Peyer's patch (tissue), 4 donors: Measurements from ENCODE around the gene CDH11. TPM values are rescaled to one million over a fixed set of nuclear protein-coding genes. Genes with fewer than 3 reads are reported as not detected.

Experiments used
- DNase-seq, 3 donors: peaks; one replicate each; pipeline ENCODE4 v3.0.0-alpha.2; 2017 to 2019
- H3K27ac ChIP-seq, 4 donors: fragments of 200-600 bp; sonication (generic); one replicate each; pipeline ENCODE4 v1.5.1; 2016 to 2019
- H3K27me3 ChIP-seq, 2 donors: fragments of 200-600 bp; sonication (generic); one replicate each; pipeline ENCODE4 v1.5.1; 2019
- H3K36me3 ChIP-seq, 3 donors: fragments of 200-600 bp; sonication (generic); one replicate each; pipeline ENCODE4 v1.5.1; 2016 to 2019
- H3K4me1 ChIP-seq, 4 donors: fragments of 200-600 bp; sonication (generic); one replicate each; pipeline ENCODE4 v1.5.1; 2016 to 2019
- H3K4me3 ChIP-seq, 4 donors: fragments of 200-600 bp; sonication (generic); 1 replicate in 3 of 4; 2 replicates in 1 of 4; pipeline ENCODE4 v1.5.1; 2016 to 2019; ENCODE audit warnings: mild to moderate bottlenecking in 1 of 4
- H3K9me3 ChIP-seq, 4 donors: fragments of 200-600 bp; sonication (generic); one replicate each; pipeline ENCODE4 v1.5.1; 2016 to 2019; ENCODE audit warnings: mild to moderate bottlenecking in 1 of 4
- CTCF ChIP-seq, 6 experiments: fragments of 450-650 bp in 4 of 6; fragments of 200-600 bp in 2 of 6; sonication (generic) in 1 of 6; IDR thresholded peaks; one replicate each; pipeline ENCODE4 v1.5.1; 2017 to 2019; ENCODE audit warnings: antibody characterized with exemption in 6 of 6, mild to moderate bottlenecking in 3 of 6, moderate library complexity in 1 of 6
- POLR2A ChIP-seq, 2 donors: fragments of 450-650 bp; IDR thresholded peaks; one replicate each; pipeline ENCODE4 v1.5.1; 2017; ENCODE audit warnings: antibody characterized with exemption in 2 of 2, mild to moderate bottlenecking in 2 of 2, moderate library complexity in 2 of 2
- total RNA-seq, 4 donors: library from RNA; depleted of rRNA; stranded (reverse); fragments of >200 nt; gene quantifications; one replicate each; pipeline ENCODE4 v1.1.0, GENCODE V29; 2016

CDH11 gene
- total RNA-seq, 4 donors from 2014 or later: 2.1 to 16.5 (median 4.9) TPM

- TF ChIP-seq CTCF (IDR thresholded peaks at IDR 0.05) (no peak), POLR2A (IDR thresholded peaks at IDR 0.05) (no peak)
- peaks cover 0 to 3% (median 0%) of the 10 kb centered on the region in 3 donors for H3K36me3 ChIP-seq
- H3K27ac ChIP-seq: no peak overlapping the region
- no peak for DNase-seq
- H3K27me3 ChIP-seq: no peaks in the 10 kb centered on the region
- no peaks in the 10 kb centered on the region for H3K4me1 ChIP-seq
- no peaks in the 10 kb centered on the region for H3K9me3 ChIP-seq
- H3K4me3 ChIP-seq: no peak overlapping the region
These were observed 72.2 kb downstream of the CDH11 start for GRCh38 chr16:65049679-65050078.

- TF ChIP-seq CTCF (IDR thresholded peaks at IDR 0.05): no peak
- no peak for TF ChIP-seq POLR2A (IDR thresholded peaks at IDR 0.05)
- H3K27me3 ChIP-seq: no peaks in the 10 kb centered on the region
- H3K9me3 ChIP-seq: no peaks in the 10 kb centered on the region
- H3K27ac ChIP-seq: no peak overlapping the region
- no peak overlapping the region for H3K4me3 ChIP-seq
- no peaks in the 10 kb centered on the region for H3K36me3 ChIP-seq
- no peak for DNase-seq
- no peaks in the 10 kb centered on the region for H3K4me1 ChIP-seq
These were observed 75.9 kb downstream of the CDH11 start for GRCh38 chr16:65045961-65046360.

- TF ChIP-seq POLR2A (IDR thresholded peaks at IDR 0.05) (no peak), CTCF (IDR thresholded peaks at IDR 0.05) (no peak)
- no peaks in the 10 kb centered on the region for H3K36me3 ChIP-seq
- no peak overlapping the region for H3K4me3 ChIP-seq
- no peak overlapping the region for H3K27ac ChIP-seq
- H3K27me3 ChIP-seq: no peaks in the 10 kb centered on the region
- no peaks in the 10 kb centered on the region for H3K9me3 ChIP-seq
- no peaks in the 10 kb centered on the region for H3K4me1 ChIP-seq
- DNase-seq: no peak
These were observed 77.0 kb downstream of the CDH11 start for GRCh38 chr16:65044873-65045272.

GRCh38 chr16:65044026-65044425 lies 77.8 kb downstream of the CDH11 start:
- H3K4me3 ChIP-seq: no peak overlapping the region
- no peaks in the 10 kb centered on the region for H3K4me1 ChIP-seq
- DNase-seq: no peak
- no peaks in the 10 kb centered on the region for H3K36me3 ChIP-seq
- TF ChIP-seq CTCF (IDR thresholded peaks at IDR 0.05) (no peak), POLR2A (IDR thresholded peaks at IDR 0.05) (no peak)
- no peak overlapping the region for H3K27ac ChIP-seq
- H3K27me3 ChIP-seq: no peaks in the 10 kb centered on the region
- no peaks in the 10 kb centered on the region for H3K9me3 ChIP-seq

DNA sequence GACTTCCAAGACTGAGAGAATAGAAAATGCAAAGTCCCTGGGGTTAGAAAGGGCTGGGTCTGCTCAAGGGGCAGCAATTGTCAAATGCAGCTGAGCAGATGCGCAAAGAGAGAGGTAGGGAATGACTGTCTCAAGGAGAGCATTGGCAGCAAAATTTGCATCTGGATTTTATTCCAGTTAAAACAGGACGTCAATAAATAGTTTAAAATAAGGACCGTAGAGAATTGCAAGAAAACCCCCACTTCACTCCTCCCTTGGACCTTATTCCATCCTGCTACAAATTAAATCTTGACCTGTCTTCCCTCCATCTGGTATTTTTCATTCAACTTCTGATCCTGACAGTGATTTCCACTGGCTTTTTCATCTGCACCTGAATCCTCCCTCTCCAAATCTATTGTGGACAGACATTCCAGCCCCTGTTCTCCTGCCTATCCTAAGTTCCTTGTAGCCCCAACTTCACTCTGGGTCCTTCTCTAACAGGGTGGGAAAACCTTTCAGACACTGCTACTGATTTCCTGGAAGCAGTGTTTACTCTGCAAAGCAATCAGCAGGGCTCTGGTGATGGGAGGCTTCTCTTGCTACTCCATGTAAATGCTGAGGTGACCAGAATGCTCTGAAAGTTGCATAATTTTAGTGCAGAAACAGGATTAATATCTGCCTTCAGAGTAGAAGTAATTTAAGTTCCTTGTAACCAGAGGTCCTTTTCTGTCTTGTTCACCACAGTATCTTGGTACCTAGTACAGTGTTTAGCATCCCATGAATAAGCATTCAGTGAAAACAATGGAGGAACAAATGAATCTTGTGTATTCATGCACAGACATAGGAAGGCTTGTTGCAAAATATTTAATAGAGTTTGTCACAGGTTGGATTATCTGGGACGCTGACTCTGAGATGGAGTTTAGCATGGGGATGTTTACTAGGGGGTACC lies 79.2 kb downstream of the CDH11 start:
- Histone ChIP-seq H3K27me3 (no peaks in the 10 kb centered on the region), H3K36me3 (no peaks in the 10 kb centered on the region)
- TF ChIP-seq POLR2A (IDR thresholded peaks at IDR 0.05): no peak

DNA sequence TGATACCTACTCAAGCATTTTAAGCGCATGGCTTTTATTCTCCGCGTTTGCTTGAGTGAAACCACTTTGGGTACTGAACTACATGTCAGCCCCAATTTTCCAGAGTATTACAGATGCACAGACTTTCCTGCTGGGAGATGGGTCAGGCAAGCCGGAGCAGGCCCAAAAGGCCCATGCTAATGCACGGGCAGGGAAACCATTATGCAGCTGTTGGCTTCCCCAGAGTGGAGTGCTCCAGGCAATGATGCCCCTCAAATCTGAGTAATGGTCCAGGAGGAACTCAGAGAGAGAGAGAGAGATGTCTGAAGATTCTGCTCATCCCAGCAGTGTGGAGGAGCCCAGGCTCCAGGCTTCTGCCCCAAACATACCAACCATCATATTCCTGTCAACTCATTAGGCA lies 80.2 kb downstream of the CDH11 start:
- no peak overlapping the region for H3K4me3 ChIP-seq
- no peaks in the 10 kb centered on the region for H3K9me3 ChIP-seq
- no peaks in the 10 kb centered on the region for H3K36me3 ChIP-seq
- H3K27me3 ChIP-seq: no peaks in the 10 kb centered on the region
- no peak for TF ChIP-seq CTCF (IDR thresholded peaks at IDR 0.05)
- TF ChIP-seq POLR2A (IDR thresholded peaks at IDR 0.05): no peak
- H3K4me1 ChIP-seq: no peaks in the 10 kb centered on the region
- DNase-seq: no peak
- H3K27ac ChIP-seq: no peak overlapping the region

More for the DNA sequence above, 79.2 kb downstream of the CDH11 start:
- Histone ChIP-seq H3K9me3 (no peaks in the 10 kb centered on the region), H3K4me3 (no peak overlapping the region), H3K27ac (no peak overlapping the region), H3K4me1 (no peaks in the 10 kb centered on the region)
- DNase-seq: no peak
